ENCODE data around the gene HCN2. TPM values are rescaled to one million over a fixed set of nuclear protein-coding genes. Genes with fewer than 3 reads are reported as not detected.
"Not testable (repeated sequence)": the region's sequence is repeated elsewhere in the genome, so short reads cannot be mapped to it uniquely, and the experiment has no call there.

The HCN2 gene
- total RNA-seq, 1 experiment from 2014 or later: 1.5 TPM

GRCh38 chr19:584240-585001 lies 5.3 kb upstream of the HCN2 start:
- Histone ChIP-seq H3K79me2 (ENCODE audit: low read depth) (peaks cover 10% of the 10 kb centered on the region), H3K4me2 (no peak overlapping the region), H3K27me3 (ENCODE audit: insufficient read depth, low read depth) (peaks cover 11% of the 10 kb centered on the region; the same call in 1 of the 2 replicates), H3K9me2 (ENCODE audit: insufficient read depth) (no peaks in the 10 kb centered on the region), H3K36me3 (ENCODE audit: low read depth) (no peaks in the 10 kb centered on the region), H3F3A (ENCODE audit: insufficient read depth, low read depth) (peaks cover 51% of the 10 kb centered on the region; the same call in 1 of the 2 replicates), H4K20me1 (ENCODE audit: insufficient read depth) (peaks cover 45% of the 10 kb centered on the region), H3K27ac (no peak overlapping the region), H2AFZ (no peak overlapping the region), H3K4me3 (no peak overlapping the region), H3K4me1 (replicated peaks; ENCODE audit: insufficient read depth) (peaks cover 15% of the 10 kb centered on the region; the same call in 1 of the 2 replicates), H3K9me3 (ENCODE audit: insufficient read depth, low read depth) (no peaks in the 10 kb centered on the region)
- intact Hi-C loops (cut with micrococcal nuclease; ENCODE audit: unreplicated experiment): loop anchor here (5.0 kb wide), 1 partner anchor 78 kb away; the partner anchor contains the start of gene RNF126
- TF ChIP-seq CTCF (conservative IDR thresholded peaks at IDR 0.05) (peak; percentile 86), EZH2 (IDR thresholded peaks at IDR 0.05; ENCODE audit: low read depth) (no peak)
- DNase-seq: peak in 1 of 2 experiments; percentile 52
- CTCF ChIA-PET: no interaction called here
- POLR2A ChIA-PET (ENCODE audit: unreplicated experiment): no interaction called here
- no TSS peak for BruUV-seq (replicated peaks)

GRCh38 chr19:585146-585545 lies 4.5 kb upstream of the HCN2 start:
- intact Hi-C loops (cut with micrococcal nuclease; ENCODE audit: unreplicated experiment): loop anchor here (5.0 kb wide), 1 partner anchor 77 kb away; the partner anchor contains the start of gene RNF126
- CTCF ChIA-PET: not testable (repeated sequence)

GRCh38 chr19:585551-586110 lies 4.0 kb upstream of the HCN2 start:
- Histone ChIP-seq H3K9me3 (ENCODE audit: insufficient read depth, low read depth) (no peaks in the 10 kb centered on the region), H3K4me1 (replicated peaks; ENCODE audit: insufficient read depth) (peaks cover 15% of the 10 kb centered on the region; the same call in 1 of the 2 replicates), H4K20me1 (ENCODE audit: insufficient read depth) (peaks cover 33% of the 10 kb centered on the region), H3K4me2 (no peak overlapping the region), H2AFZ (no peak overlapping the region), H3K79me2 (ENCODE audit: low read depth) (no peaks in the 10 kb centered on the region), H3K9me2 (ENCODE audit: insufficient read depth) (no peaks in the 10 kb centered on the region), H3K36me3 (ENCODE audit: low read depth) (no peaks in the 10 kb centered on the region), H3K27ac (no peak overlapping the region), H3K4me3 (no peak overlapping the region), H3F3A (ENCODE audit: insufficient read depth, low read depth) (peaks cover 51% of the 10 kb centered on the region; the same call in 1 of the 2 replicates), H3K27me3 (ENCODE audit: insufficient read depth, low read depth) (peaks cover 11% of the 10 kb centered on the region; the same call in 1 of the 2 replicates)
- DNase-seq: no peak
- no TSS peak for BruUV-seq (replicated peaks)
- TF ChIP-seq EZH2 (IDR thresholded peaks at IDR 0.05; ENCODE audit: low read depth) (no peak), CTCF (conservative IDR thresholded peaks at IDR 0.05) (no peak)
- ChIA-PET POLR2A (ENCODE audit: unreplicated experiment) (interaction anchor here (0.6 kb wide), 1 partner anchor 64 kb away, joined by 4 read pairs; no protein-coding TSS in a partner anchor), CTCF (no interaction called here)
- intact Hi-C loops (cut with micrococcal nuclease; ENCODE audit: unreplicated experiment): loop anchor here (5.0 kb wide), 1 partner anchor 77 kb away; the partner anchor contains the start of gene RNF126

More at GRCh38 chr19:585146-585545, 4.5 kb upstream of the HCN2 start:
- Histone ChIP-seq H3K27me3 (ENCODE audit: insufficient read depth, low read depth) (peaks cover 11% of the 10 kb centered on the region; the same call in 1 of the 2 replicates), H3F3A (ENCODE audit: insufficient read depth, low read depth) (peaks cover 51% of the 10 kb centered on the region; the same call in 1 of the 2 replicates), H3K4me1 (replicated peaks; ENCODE audit: insufficient read depth) (peaks cover 15% of the 10 kb centered on the region; the same call in 1 of the 2 replicates), H4K20me1 (ENCODE audit: insufficient read depth) (peaks cover 37% of the 10 kb centered on the region)
- H3K4me2 ChIP-seq; H3K27ac ChIP-seq; BruUV-seq (replicated peaks); H3K9me3 ChIP-seq (ENCODE audit: insufficient read depth, low read depth); H2AFZ ChIP-seq; H3K36me3 ChIP-seq (ENCODE audit: low read depth); H3K79me2 ChIP-seq (ENCODE audit: low read depth); H3K4me3 ChIP-seq; H3K9me2 ChIP-seq (ENCODE audit: insufficient read depth); DNase-seq: not testable (repeated sequence)
- POLR2A ChIA-PET (ENCODE audit: unreplicated experiment): interaction anchor here (0.6 kb wide), 1 partner anchor 64 kb away, joined by 4 read pairs; no protein-coding TSS in a partner anchor

Data from PC-9 (cell line).